Caki2 (cell line): ENCODE data around the gene HOXD11. TPM values are rescaled to one million over a fixed set of nuclear protein-coding genes. Genes with fewer than 3 reads are reported as not detected.

Experiments
- DNase-seq: peaks from one replicate; pipeline ENCODE4 v3.0.0-alpha.2; 2015; ENCODE audit warnings: low read depth
- in situ Hi-C: cut with HindIII; loops from 2 replicates; pipeline ENCODE4 v1.10.0; 2016; ENCODE audit warnings: low sequenced_read_pairs, low pct_unique_long_range_greater_than_20kb, mixed read lengths
- total RNA-seq: library from RNA; depleted of rRNA; stranded (reverse); fragments of >200 nt; shearing (Covaris generic); gene quantifications from 2 replicates; pipeline ENCODE4 v1.2.3, GENCODE V29; 2014; ENCODE audit warnings: low replicate concordance

The HOXD11 gene
- total RNA-seq, 1 experiment from 2014 or later = 3.7 TPM

GRCh38 chr2:176090862-176091261, 16.2 kb upstream of the HOXD11 start:
- DNase-seq = no peak
- in situ Hi-C loops = no loop called here

GRCh38 chr2:176091329-176092258, 15.5 kb upstream of the HOXD11 start:
- no peak for DNase-seq
- in situ Hi-C loops = no loop called here

- in situ Hi-C loops = no loop called here
- no peak for DNase-seq
Measured at GRCh38 chr2:176092270-176093144, 14.6 kb upstream of the HOXD11 start, which contains the start of gene HOXD13. Gene HOXD13, plus strand, starts transcription at chr2:176092721. Its CDS starts 170 bp downstream, at chr2:176092891.

- in situ Hi-C loops = no loop called here
- no peak for DNase-seq
Measured at GRCh38 chr2:176093145-176093897, 13.8 kb upstream of the HOXD11 start.

- in situ Hi-C loops = no loop called here
- no peak for DNase-seq
Measured at GRCh38 chr2:176093898-176094249, 13.2 kb upstream of the HOXD11 start.

GRCh38 chr2:176094349-176094748, 12.7 kb upstream of the HOXD11 start:
- in situ Hi-C loops = no loop called here
- DNase-seq = no peak

- DNase-seq = no peak
- in situ Hi-C loops = no loop called here
Measured at GRCh38 chr2:176095421-176095820, 11.7 kb upstream of the HOXD11 start.

GRCh38 chr2:176096243-176096985, 10.7 kb upstream of the HOXD11 start:
- in situ Hi-C loops = no loop called here
- peak; percentile 49 for DNase-seq

- peak; percentile 78 for DNase-seq
- in situ Hi-C loops = no loop called here
Measured at GRCh38 chr2:176096986-176097819, 9.9 kb upstream of the HOXD11 start.

- DNase-seq = no peak
- in situ Hi-C loops = no loop called here
Measured at GRCh38 chr2:176097820-176098365, 9.2 kb upstream of the HOXD11 start.

- DNase-seq = no peak
- in situ Hi-C loops = no loop called here
Measured at GRCh38 chr2:176098366-176099158, 8.5 kb upstream of the HOXD11 start.

- DNase-seq = no peak
- in situ Hi-C loops = no loop called here
Measured at GRCh38 chr2:176099159-176099727, 7.8 kb upstream of the HOXD11 start.

GRCh38 chr2:176099728-176100546, 7.1 kb upstream of the HOXD11 start, which contains the start of gene HOXD12:
Gene HOXD12, plus strand, starts transcription at chr2:176099795. Its CDS starts 7 bp downstream, at chr2:176099802.
- in situ Hi-C loops = no loop called here

GRCh38 chr2:176100547-176101140, 6.4 kb upstream of the HOXD11 start:
- no peak for DNase-seq
- in situ Hi-C loops = no loop called here

More at GRCh38 chr2:176099728-176100546, 7.1 kb upstream of the HOXD11 start, which contains the start of gene HOXD12:
- DNase-seq = no peak
